ENCODE results near the gene ATP4A.

Gene ATP4A

GRCh38 chr19:35514282-35514809, 49.1 kb downstream of the ATP4A start:
- TF ChIP-seq ISL1 (CRISPR knock-in tag; IDR thresholded peaks at IDR 0.05) (no peak), OSR1 (CRISPR knock-in tag; IDR thresholded peaks at IDR 0.05) (no peak)
- TF ChIP-seq, protein P1, sequence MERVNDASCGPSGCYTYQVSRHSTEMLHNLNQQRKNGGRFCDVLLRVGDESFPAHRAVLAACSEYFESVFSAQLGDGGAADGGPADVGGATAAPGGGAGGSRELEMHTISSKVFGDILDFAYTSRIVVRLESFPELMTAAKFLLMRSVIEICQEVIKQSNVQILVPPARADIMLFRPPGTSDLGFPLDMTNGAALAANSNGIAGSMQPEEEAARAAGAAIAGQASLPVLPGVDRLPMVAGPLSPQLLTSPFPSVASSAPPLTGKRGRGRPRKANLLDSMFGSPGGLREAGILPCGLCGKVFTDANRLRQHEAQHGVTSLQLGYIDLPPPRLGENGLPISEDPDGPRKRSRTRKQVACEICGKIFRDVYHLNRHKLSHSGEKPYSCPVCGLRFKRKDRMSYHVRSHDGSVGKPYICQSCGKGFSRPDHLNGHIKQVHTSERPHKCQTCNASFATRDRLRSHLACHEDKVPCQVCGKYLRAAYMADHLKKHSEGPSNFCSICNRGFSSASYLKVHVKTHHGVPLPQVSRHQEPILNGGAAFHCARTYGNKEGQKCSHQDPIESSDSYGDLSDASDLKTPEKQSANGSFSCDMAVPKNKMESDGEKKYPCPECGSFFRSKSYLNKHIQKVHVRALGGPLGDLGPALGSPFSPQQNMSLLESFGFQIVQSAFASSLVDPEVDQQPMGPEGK (CRISPR knock-in tag; IDR thresholded peaks at IDR 0.05; ENCODE audit: borderline replicate concordance) = no peak
- ATAC-seq = no peak

- no peak for ATAC-seq
- no peak for TF ChIP-seq ZFP30 (CRISPR knock-in tag; IDR thresholded peaks at IDR 0.05)
- TF ChIP-seq, protein P2, sequence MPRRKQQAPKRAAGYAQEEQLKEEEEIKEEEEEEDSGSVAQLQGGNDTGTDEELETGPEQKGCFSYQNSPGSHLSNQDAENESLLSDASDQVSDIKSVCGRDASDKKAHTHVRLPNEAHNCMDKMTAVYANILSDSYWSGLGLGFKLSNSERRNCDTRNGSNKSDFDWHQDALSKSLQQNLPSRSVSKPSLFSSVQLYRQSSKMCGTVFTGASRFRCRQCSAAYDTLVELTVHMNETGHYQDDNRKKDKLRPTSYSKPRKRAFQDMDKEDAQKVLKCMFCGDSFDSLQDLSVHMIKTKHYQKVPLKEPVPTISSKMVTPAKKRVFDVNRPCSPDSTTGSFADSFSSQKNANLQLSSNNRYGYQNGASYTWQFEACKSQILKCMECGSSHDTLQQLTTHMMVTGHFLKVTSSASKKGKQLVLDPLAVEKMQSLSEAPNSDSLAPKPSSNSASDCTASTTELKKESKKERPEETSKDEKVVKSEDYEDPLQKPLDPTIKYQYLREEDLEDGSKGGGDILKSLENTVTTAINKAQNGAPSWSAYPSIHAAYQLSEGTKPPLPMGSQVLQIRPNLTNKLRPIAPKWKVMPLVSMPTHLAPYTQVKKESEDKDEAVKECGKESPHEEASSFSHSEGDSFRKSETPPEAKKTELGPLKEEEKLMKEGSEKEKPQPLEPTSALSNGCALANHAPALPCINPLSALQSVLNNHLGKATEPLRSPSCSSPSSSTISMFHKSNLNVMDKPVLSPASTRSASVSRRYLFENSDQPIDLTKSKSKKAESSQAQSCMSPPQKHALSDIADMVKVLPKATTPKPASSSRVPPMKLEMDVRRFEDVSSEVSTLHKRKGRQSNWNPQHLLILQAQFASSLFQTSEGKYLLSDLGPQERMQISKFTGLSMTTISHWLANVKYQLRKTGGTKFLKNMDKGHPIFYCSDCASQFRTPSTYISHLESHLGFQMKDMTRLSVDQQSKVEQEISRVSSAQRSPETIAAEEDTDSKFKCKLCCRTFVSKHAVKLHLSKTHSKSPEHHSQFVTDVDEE (CRISPR knock-in tag; IDR thresholded peaks at IDR 0.05) = no peak
- no peak for TF ChIP-seq ZNF565 (CRISPR knock-in tag; conservative IDR thresholded peaks at IDR 0.05; ENCODE audit: low read depth)
- TF ChIP-seq, protein P1 (CRISPR knock-in tag; IDR thresholded peaks at IDR 0.05; ENCODE audit: borderline replicate concordance) = no peak
- no peak for TF ChIP-seq CSDC2 (CRISPR knock-in tag; IDR thresholded peaks at IDR 0.05)
- TF ChIP-seq ZNF8 (CRISPR knock-in tag; IDR thresholded peaks at IDR 0.05) = no peak
- TF ChIP-seq RARB (CRISPR knock-in tag; IDR thresholded peaks at IDR 0.05) = no peak
- no peak for TF ChIP-seq ARNTL (CRISPR knock-in tag; IDR thresholded peaks at IDR 0.05; ENCODE audit: borderline replicate concordance, low read depth)
- TF ChIP-seq ESRRG (CRISPR knock-in tag; IDR thresholded peaks at IDR 0.05) = no peak
Measured at GRCh38 chr19:35513628-35514281, 49.7 kb downstream of the ATP4A start, which contains the start of gene DMKN. Gene DMKN, minus strand, starts transcription at chr19:35513649. Its CDS starts 174 bp downstream, at chr19:35513475.

GRCh38 chr19:35512831-35513627, 50.4 kb downstream of the ATP4A start:
- ATAC-seq = no peak; the same call in 2 of the 3 replicates
- no peak for TF ChIP-seq ISL1 (CRISPR knock-in tag; IDR thresholded peaks at IDR 0.05)
- TF ChIP-seq ZC3H10 (CRISPR knock-in tag; IDR thresholded peaks at IDR 0.05) = no peak
- TF ChIP-seq, protein P1 (CRISPR knock-in tag; IDR thresholded peaks at IDR 0.05; ENCODE audit: borderline replicate concordance) = no peak
- no peak for TF ChIP-seq ARNTL (CRISPR knock-in tag; IDR thresholded peaks at IDR 0.05; ENCODE audit: borderline replicate concordance, low read depth)
- no peak for TF ChIP-seq ZFP30 (CRISPR knock-in tag; IDR thresholded peaks at IDR 0.05)
- TF ChIP-seq ZNF70 (CRISPR knock-in tag; IDR thresholded peaks at IDR 0.05) = no peak
- TF ChIP-seq BACH2 (CRISPR knock-in tag; IDR thresholded peaks at IDR 0.05; ENCODE audit: borderline replicate concordance) = no peak
- no peak for TF ChIP-seq OSR1 (CRISPR knock-in tag; IDR thresholded peaks at IDR 0.05)
- TF ChIP-seq ZNF8 (CRISPR knock-in tag; IDR thresholded peaks at IDR 0.05) = no peak
- TF ChIP-seq, protein P3, sequence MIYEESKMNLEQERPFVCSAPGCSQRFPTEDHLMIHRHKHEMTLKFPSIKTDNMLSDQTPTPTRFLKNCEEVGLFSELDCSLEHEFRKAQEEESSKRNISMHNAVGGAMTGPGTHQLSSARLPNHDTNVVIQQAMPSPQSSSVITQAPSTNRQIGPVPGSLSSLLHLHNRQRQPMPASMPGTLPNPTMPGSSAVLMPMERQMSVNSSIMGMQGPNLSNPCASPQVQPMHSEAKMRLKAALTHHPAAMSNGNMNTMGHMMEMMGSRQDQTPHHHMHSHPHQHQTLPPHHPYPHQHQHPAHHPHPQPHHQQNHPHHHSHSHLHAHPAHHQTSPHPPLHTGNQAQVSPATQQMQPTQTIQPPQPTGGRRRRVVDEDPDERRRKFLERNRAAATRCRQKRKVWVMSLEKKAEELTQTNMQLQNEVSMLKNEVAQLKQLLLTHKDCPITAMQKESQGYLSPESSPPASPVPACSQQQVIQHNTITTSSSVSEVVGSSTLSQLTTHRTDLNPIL (CRISPR knock-in tag; IDR thresholded peaks at IDR 0.05; ENCODE audit: low read depth) = no peak
- TF ChIP-seq PPARA (CRISPR knock-in tag; IDR thresholded peaks at IDR 0.05; ENCODE audit: borderline replicate concordance) = no peak
- TF ChIP-seq ESRRG (CRISPR knock-in tag; IDR thresholded peaks at IDR 0.05) = no peak
- TF ChIP-seq ZFP3 (CRISPR knock-in tag; IDR thresholded peaks at IDR 0.05) = no peak
- no peak for TF ChIP-seq TCF4 (CRISPR knock-in tag; IDR thresholded peaks at IDR 0.05; ENCODE audit: borderline replicate concordance)
- TF ChIP-seq, protein P4, sequence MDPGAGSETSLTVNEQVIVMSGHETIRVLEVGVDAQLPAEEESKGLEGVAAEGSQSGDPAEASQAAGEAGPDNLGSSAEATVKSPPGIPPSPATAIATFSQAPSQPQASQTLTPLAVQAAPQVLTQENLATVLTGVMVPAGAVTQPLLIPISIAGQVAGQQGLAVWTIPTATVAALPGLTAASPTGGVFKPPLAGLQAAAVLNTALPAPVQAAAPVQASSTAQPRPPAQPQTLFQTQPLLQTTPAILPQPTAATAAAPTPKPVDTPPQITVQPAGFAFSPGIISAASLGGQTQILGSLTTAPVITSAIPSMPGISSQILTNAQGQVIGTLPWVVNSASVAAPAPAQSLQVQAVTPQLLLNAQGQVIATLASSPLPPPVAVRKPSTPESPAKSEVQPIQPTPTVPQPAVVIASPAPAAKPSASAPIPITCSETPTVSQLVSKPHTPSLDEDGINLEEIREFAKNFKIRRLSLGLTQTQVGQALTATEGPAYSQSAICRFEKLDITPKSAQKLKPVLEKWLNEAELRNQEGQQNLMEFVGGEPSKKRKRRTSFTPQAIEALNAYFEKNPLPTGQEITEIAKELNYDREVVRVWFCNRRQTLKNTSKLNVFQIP (CRISPR knock-in tag; IDR thresholded peaks at IDR 0.05; ENCODE audit: borderline replicate concordance, low read depth) = no peak
- TF ChIP-seq, protein P2 (CRISPR knock-in tag; IDR thresholded peaks at IDR 0.05) = no peak

All from SK-N-SH treated with all-trans-retinoic acid at 6 μM for 48 hours (cell line).